Activated T-cell treated with anti-CD3 and anti-CD28 coated beads, Interleukin-2, amount 50 U/mL, for 72 hours (primary cell): ENCODE data around the gene MAPK8. TPM values are rescaled to one million over a fixed set of nuclear protein-coding genes. Genes with fewer than 3 reads are reported as not detected.

Experiments used
- ATAC-seq, 2 donors: fragments of 150-1000 bp; cut with Tn5 transposase; replicated peaks in 1 of 2; 2 replicates each; pipeline ENCODE4 v1.10.0; 2021; ENCODE audit warnings: moderate library complexity in 2 of 2, mild to moderate bottlenecking in 1 of 2
- DNase-seq, 2 donors: peaks; one replicate each; pipeline ENCODE4 v3.0.0; 2021 to 2022; ENCODE audit warnings: mixed read lengths in 1 of 2
- H3K27ac Mint-ChIP-seq: one replicate; pipeline ENCODE4 v1.8.0; 2022; ENCODE audit warnings: mild to moderate bottlenecking, moderate library complexity, mixed read lengths
- H3K27me3 Mint-ChIP-seq: one replicate; pipeline ENCODE4 v1.8.0; 2022; ENCODE audit warnings: low read depth, mixed read lengths
- H3K36me3 Mint-ChIP-seq, 2 donors: one replicate each; pipeline ENCODE4 v1.8.0; 2022; ENCODE audit warnings: mixed read lengths in 2 of 2, mild to moderate bottlenecking in 1 of 2; ENCODE audit not compliant: insufficient read depth in 2 of 2
- H3K4me1 Mint-ChIP-seq: one replicate; pipeline ENCODE4 v1.8.0; 2022; ENCODE audit warnings: low read depth, mixed read lengths
- H3K4me3 Mint-ChIP-seq, 2 donors: one replicate each; pipeline ENCODE4 v1.8.0; 2022; ENCODE audit warnings: mild to moderate bottlenecking in 2 of 2, mixed read lengths in 2 of 2, moderate library complexity in 2 of 2
- H3K9me3 Mint-ChIP-seq, 2 donors: one replicate each; pipeline ENCODE4 v1.8.0; 2022; ENCODE audit warnings: mixed read lengths in 2 of 2
- total RNA-seq, 2 donors: library from RNA; stranded (reverse); gene quantifications; one replicate each; pipeline ENCODE4 v1.2.3, GENCODE V29; 2022

MAPK8 gene
- total RNA-seq, 2 donors from 2014 or later: 43.3 to 60.2 TPM

- Mint-ChIP-seq H3K4me1 (no peaks in the 10 kb centered on the region), H3K27me3 (no peaks in the 10 kb centered on the region), H3K9me3 (no peaks in the 10 kb centered on the region), H3K36me3 (no peaks in the 10 kb centered on the region), H3K4me3 (no peak overlapping the region), H3K27ac (no peak overlapping the region)
- DNase-seq (no peak), ATAC-seq (no peak)
These were observed 157.8 kb downstream of the MAPK8 start for GRCh38 chr10:48464121-48464870.

DNA sequence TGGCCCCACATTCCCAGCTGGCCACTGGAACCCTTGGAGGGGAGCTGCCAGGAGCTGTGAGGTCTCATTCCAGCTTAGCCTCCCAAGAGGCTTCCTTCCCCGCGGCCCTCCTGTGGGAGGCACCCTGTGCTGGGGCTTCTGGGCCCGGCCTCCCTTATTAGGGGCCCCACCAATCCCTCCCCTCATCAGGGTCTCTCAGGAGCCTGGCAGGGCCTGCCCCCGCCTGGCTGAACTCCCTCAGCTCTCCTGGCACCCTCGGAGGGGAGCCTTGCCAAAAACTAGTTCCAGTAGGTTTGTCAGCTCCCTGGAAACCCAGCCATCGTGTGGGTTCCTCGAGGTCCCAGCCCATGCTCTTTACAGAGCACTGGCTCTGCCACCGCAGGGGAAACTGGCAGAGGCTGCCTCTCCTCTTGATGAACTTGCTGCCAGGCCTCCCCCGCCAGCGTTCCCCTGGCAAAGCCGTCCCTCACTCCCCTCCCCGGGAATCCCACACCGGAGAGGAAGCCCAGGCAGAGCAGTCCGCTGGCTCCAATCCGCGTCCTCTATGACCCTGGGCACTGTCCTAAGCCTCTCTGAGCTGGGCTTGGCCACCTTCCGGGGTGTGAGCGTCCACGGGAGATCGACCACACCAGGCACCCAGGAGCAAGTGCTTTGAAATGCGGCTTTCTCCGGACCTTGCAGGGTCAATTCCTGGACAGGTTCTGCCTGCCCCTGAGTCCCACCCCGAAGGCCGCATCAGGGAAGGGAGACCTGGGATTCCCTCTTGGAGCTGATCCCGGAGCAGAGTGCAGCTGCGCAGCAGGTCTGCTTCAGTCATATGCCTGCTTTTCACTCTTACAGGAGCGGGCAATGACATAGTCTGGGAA is 158.6 kb downstream of the MAPK8 start:
- H3K4me3 Mint-ChIP-seq: no peak overlapping the region

GRCh38 chr10:48465860-48466521 is 159.5 kb downstream of the MAPK8 start:
- Mint-ChIP-seq H3K27me3 (no peaks in the 10 kb centered on the region), H3K9me3 (no peaks in the 10 kb centered on the region), H3K36me3 (no peaks in the 10 kb centered on the region), H3K4me1 (no peaks in the 10 kb centered on the region), H3K4me3 (no peak overlapping the region), H3K27ac (no peak overlapping the region)
- DNase-seq: no peak
- no peak for ATAC-seq

More for the DNA sequence above, 158.6 kb downstream of the MAPK8 start:
- H3K9me3 Mint-ChIP-seq: no peaks in the 10 kb centered on the region
- H3K27me3 Mint-ChIP-seq: no peaks in the 10 kb centered on the region
- H3K36me3 Mint-ChIP-seq: no peaks in the 10 kb centered on the region
- H3K27ac Mint-ChIP-seq: no peak overlapping the region
- no peak for DNase-seq
- no peaks in the 10 kb centered on the region for H3K4me1 Mint-ChIP-seq
- ATAC-seq: no peak

- no peaks in the 10 kb centered on the region for H3K4me1 Mint-ChIP-seq
- H3K27me3 Mint-ChIP-seq: no peaks in the 10 kb centered on the region
- no peaks in the 10 kb centered on the region for H3K9me3 Mint-ChIP-seq
- H3K36me3 Mint-ChIP-seq: no peaks in the 10 kb centered on the region
- H3K4me3 Mint-ChIP-seq: no peak overlapping the region
- DNase-seq (no peak), ATAC-seq (no peak)
- H3K27ac Mint-ChIP-seq: no peak overlapping the region
These were observed 160.2 kb downstream of the MAPK8 start for GRCh38 chr10:48466611-48467240.

- H3K27ac Mint-ChIP-seq: no peak overlapping the region
- no peaks in the 10 kb centered on the region for H3K9me3 Mint-ChIP-seq
- no peaks in the 10 kb centered on the region for H3K36me3 Mint-ChIP-seq
These were observed 161.2 kb downstream of the MAPK8 start for GRCh38 chr10:48467669-48468068.

GRCh38 chr10:48468130-48468790 is 161.8 kb downstream of the MAPK8 start:
- Mint-ChIP-seq H3K9me3 (no peaks in the 10 kb centered on the region), H3K4me1 (no peaks in the 10 kb centered on the region), H3K36me3 (no peaks in the 10 kb centered on the region), H3K27ac (no peak overlapping the region), H3K27me3 (no peaks in the 10 kb centered on the region), H3K4me3 (no peak overlapping the region)
- ATAC-seq (no peak), DNase-seq (no peak)

More at GRCh38 chr10:48467669-48468068, 161.2 kb downstream of the MAPK8 start:
- Mint-ChIP-seq H3K4me3 (no peak overlapping the region), H3K27me3 (no peaks in the 10 kb centered on the region), H3K4me1 (no peaks in the 10 kb centered on the region)
- no peak for DNase-seq
- ATAC-seq: no peak

- Mint-ChIP-seq H3K9me3 (no peaks in the 10 kb centered on the region), H3K27ac (no peak overlapping the region), H3K4me3 (no peak overlapping the region), H3K4me1 (no peaks in the 10 kb centered on the region), H3K27me3 (no peaks in the 10 kb centered on the region), H3K36me3 (no peaks in the 10 kb centered on the region)
- DNase-seq: no peak
- ATAC-seq: no peak
These were observed 162.5 kb downstream of the MAPK8 start for GRCh38 chr10:48468866-48469511.

DNA sequence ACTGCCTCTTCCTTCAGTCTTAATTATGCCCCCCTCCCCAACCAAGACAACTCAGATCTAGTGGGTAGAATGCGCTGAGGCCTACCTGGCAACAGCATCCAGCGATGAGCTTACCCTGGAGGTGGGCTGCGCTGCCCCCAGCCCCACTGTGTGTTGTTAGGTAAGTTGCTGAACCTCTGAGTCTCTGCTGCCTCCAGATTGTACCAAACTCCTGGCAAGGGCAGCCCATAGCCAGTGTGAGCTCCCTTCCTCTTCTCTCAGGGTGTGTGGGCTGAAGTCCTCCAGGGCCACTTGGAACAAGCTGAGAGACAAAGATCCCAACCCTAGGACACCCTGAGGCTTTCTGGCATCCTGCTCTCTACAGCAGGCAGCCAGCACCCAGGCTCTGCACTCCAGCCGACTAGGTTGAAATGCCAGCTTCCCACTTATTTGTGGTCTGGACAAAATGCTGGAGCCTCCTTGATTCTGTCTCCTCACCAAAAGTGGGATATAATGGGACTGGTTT is 163.1 kb downstream of the MAPK8 start:
- H3K27ac Mint-ChIP-seq: no peak overlapping the region
- no peaks in the 10 kb centered on the region for H3K36me3 Mint-ChIP-seq

DNA sequence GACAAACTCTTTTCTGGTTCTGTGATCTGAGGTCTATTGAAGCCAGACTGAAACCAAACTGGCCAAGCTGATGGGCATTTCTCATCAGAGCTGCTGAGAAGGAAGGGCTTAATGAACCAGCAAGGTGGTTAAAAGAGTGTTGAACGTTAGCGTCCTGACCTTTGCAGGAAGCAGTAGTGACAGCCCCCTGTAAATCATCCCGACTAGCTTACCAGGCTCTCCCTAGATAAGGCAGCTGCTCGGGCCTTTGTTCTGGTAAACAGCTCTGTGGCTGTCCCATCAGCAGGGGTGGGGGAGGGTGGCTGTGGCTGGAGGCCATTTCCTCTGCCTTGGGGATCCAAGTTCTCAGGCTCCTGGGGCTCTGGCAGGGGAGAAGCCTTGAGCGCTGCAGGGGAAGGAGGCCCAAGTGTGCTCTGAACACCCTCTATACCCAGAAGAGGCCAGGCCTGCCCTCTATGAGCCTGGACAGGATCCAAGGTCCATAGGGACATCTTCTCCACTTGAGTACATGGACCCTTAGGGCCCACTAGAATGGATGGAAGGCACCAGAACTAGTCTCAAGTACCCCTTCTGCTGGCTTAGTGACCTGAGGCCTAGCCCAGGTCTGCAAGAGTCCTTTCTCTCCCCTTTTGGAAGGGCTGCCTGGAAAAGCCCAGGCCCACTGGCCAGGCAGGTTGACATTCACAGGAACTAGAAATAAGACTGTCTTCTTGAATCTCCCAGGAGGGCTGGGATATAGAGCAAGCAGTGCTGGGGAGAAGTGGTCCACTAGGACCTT is 163.8 kb downstream of the MAPK8 start:
- Mint-ChIP-seq H3K27me3 (peaks cover 5% of the 10 kb centered on the region), H3K9me3 (no peaks in the 10 kb centered on the region), H3K4me1 (no peaks in the 10 kb centered on the region), H3K36me3 (no peaks in the 10 kb centered on the region), H3K27ac (no peak overlapping the region), H3K4me3 (no peak overlapping the region)
- DNase-seq (no peak), ATAC-seq (no peak)

More for the DNA sequence above, 163.1 kb downstream of the MAPK8 start:
- no peak for ATAC-seq
- Mint-ChIP-seq H3K4me1 (no peaks in the 10 kb centered on the region), H3K27me3 (no peaks in the 10 kb centered on the region), H3K9me3 (no peaks in the 10 kb centered on the region), H3K4me3 (no peak overlapping the region)
- DNase-seq: no peak

DNA sequence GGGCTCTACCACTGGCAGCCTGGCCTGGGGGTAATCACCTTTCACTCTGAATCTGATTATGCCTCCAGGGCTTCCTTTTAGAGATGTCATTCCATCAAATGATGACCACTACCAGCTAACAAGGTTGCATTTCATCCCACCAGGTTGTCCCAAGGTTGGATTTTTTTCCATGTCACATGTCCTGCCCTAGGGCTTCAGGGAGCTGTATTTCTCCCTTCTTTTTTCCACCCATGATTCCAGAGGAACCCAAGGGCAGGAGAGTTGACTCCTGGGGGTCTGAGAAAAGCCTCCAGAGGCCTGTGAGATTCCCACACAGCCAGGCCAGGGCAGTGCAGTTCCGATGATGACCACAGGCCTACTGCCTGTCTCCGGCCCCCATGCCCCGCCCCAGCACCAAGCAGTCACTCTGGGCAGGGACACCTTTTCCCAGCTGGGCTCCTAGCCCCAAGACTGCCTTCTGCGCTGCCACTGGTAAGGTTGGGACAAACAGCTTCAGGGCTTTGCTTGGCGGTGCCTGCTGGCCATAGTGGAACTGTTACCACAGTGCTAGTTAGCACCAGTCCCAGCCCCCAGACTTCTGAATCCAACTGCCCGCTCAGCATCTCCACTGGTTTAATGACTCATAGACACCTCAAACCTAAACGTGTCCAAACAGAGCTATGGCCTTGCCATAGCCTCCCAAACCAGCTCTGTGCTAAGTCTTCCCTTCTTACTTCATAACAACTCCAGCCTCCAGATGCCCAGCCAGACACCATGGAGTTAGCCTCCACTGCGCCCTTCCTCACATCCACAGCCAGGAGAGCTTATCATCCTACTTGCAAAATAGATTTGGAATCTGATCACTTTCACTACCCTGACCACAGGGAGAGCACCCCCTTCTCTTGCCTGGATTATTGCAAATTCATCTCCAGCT is 164.7 kb downstream of the MAPK8 start:
- no peaks in the 10 kb centered on the region for H3K36me3 Mint-ChIP-seq
- no peak overlapping the region for H3K27ac Mint-ChIP-seq
- peaks cover 13% of the 10 kb centered on the region for H3K27me3 Mint-ChIP-seq
- DNase-seq (no peak), ATAC-seq (no peak)
- no peaks in the 10 kb centered on the region for H3K4me1 Mint-ChIP-seq
- no peaks in the 10 kb centered on the region for H3K9me3 Mint-ChIP-seq
- no peak overlapping the region for H3K4me3 Mint-ChIP-seq
